Activated naive CD8-positive, alpha-beta T cell treated with anti-CD3 and anti-CD28 coated beads for 36 hours (primary cell): Measurements from ENCODE around the gene SPAG16. TPM values are rescaled to one million over a fixed set of nuclear protein-coding genes. Genes with fewer than 3 reads are reported as not detected.
"Not testable (repeated sequence)": the region's sequence is repeated elsewhere in the genome, so short reads cannot be mapped to it uniquely, and the experiment has no call there.

Experiments used
- DNase-seq: peaks from one replicate; pipeline ENCODE4 v3.0.0; 2021
- H3K27ac Mint-ChIP-seq: one replicate; pipeline ENCODE4 v1.8.0; 2022; ENCODE audit warnings: mild to moderate bottlenecking, moderate library complexity, mixed read lengths
- H3K27me3 Mint-ChIP-seq: one replicate; pipeline ENCODE4 v1.8.0; 2022; ENCODE audit warnings: mild to moderate bottlenecking, mixed read lengths
- H3K36me3 Mint-ChIP-seq: one replicate; pipeline ENCODE4 v1.8.0; 2021; ENCODE audit warnings: mild to moderate bottlenecking, mixed read lengths
- H3K4me1 Mint-ChIP-seq: one replicate; pipeline ENCODE4 v1.8.0; 2021; ENCODE audit warnings: mixed read lengths
- H3K4me3 Mint-ChIP-seq: one replicate; pipeline ENCODE4 v1.8.0; 2022; ENCODE audit warnings: mild to moderate bottlenecking, moderate library complexity, mixed read lengths
- H3K9me3 Mint-ChIP-seq: one replicate; pipeline ENCODE4 v1.8.0; 2022; ENCODE audit warnings: mixed read lengths
- total RNA-seq, 2 experiments: library from RNA; stranded (reverse); gene quantifications; one replicate each; pipeline ENCODE4 v1.2.3, GENCODE V29; 2021

The SPAG16 gene
- total RNA-seq, 2 experiments from 2014 or later = 9.9 to 11.6 TPM

DNA sequence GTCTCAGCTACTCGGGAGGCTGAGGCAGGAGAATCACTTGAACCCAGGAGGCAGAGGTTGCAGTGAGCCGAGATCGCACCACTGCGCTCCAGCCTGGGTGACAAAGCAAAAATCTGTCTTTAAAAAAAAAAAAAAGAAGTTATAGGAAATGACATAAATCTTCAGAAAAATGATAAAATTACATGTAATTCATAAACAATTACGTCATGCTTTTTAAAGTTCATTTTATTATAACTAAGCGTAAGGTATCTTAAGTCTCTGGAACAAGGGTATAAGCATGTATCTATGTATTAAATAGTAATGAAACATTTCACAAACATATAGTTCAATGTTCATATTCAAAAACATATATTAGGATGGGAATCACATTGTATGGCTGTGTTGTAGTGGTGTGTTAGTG, 425.9 kb downstream of the SPAG16 start:
- H3K27ac Mint-ChIP-seq = no peak overlapping the region
- H3K36me3 Mint-ChIP-seq = no peaks in the 10 kb centered on the region
- no peak overlapping the region for H3K4me3 Mint-ChIP-seq
- H3K27me3 Mint-ChIP-seq = peaks cover 4% of the 10 kb centered on the region
- no peak for DNase-seq
- H3K4me1 Mint-ChIP-seq = no peaks in the 10 kb centered on the region
- no peaks in the 10 kb centered on the region for H3K9me3 Mint-ChIP-seq

DNA sequence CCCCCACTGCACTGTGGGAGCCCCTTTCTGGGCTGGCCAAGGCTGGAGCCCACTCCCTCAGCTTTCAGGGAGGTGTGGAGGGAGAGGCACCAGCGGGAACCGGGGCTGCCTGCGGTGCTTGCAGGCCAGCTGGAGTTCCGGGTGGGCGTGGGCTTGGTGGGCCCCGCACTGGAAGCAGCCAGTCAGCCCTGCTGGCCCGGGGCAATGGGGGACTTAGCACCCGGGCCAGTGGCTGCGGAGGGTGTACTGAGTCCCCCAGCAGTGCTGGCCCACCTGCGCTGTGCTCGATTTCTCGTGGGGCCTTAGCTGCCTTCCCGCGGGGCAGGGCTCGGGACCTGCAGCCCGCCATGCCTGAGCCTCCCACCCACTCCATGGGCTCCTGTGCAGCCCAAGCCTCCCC, 434.1 kb downstream of the SPAG16 start:
- not testable (repeated sequence) for H3K36me3 Mint-ChIP-seq, H3K27me3 Mint-ChIP-seq, H3K27ac Mint-ChIP-seq, H3K4me1 Mint-ChIP-seq, H3K4me3 Mint-ChIP-seq, DNase-seq, H3K9me3 Mint-ChIP-seq

DNA sequence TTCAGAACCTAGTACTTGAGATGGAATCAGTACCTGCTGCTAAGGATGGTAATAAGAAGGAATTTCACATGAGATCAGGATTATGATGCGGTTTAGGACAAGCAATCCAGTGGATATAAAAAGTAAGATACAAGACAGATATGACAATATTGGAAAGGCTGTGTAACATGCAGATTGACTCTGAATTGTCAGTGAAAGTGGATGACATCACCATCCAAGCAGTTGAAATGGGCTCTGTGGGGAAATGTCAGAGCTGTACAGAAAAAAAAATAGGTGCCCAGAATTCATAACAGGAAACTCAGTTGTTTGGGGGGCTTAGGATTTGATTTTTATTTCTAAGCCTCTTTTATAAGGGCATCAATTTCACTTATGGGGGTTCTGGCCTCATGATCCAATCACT, 438.3 kb downstream of the SPAG16 start:
- Mint-ChIP-seq H3K27ac (no peak overlapping the region), H3K9me3 (peaks cover 3% of the 10 kb centered on the region), H3K4me3 (no peak overlapping the region)

GRCh38 chr2:213723041-213723560, 438.8 kb downstream of the SPAG16 start:
- Mint-ChIP-seq H3K9me3 (peaks cover 3% of the 10 kb centered on the region), H3K4me3 (no peak overlapping the region), H3K36me3 (no peaks in the 10 kb centered on the region), H3K27me3 (no peaks in the 10 kb centered on the region), H3K27ac (no peak overlapping the region), H3K4me1 (no peaks in the 10 kb centered on the region)
- no peak for DNase-seq

More for the DNA sequence above, 438.3 kb downstream of the SPAG16 start:
- no peaks in the 10 kb centered on the region for H3K27me3 Mint-ChIP-seq
- H3K4me1 Mint-ChIP-seq = no peaks in the 10 kb centered on the region
- DNase-seq = no peak
- H3K36me3 Mint-ChIP-seq = no peaks in the 10 kb centered on the region

DNA sequence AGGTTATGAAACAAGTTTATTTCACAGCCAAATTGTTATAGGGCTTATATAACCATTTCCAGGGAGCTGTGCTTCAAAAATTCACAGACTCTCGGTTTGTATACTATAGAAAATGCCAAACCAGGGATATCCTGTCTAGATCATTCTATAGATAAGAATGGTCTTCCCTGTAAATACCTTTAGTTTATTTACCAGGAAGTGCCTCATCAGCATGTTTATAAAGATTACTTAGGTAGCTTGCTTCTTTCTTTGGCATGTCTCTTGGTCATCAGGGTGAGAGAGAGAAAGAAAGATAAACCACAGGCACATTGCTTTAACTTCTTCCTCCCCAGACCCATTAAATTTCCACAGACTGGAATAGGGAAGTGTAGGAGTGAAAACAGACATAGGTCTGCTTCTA, 439.4 kb downstream of the SPAG16 start:
- Mint-ChIP-seq H3K4me3 (no peak overlapping the region), H3K4me1 (no peaks in the 10 kb centered on the region), H3K36me3 (no peaks in the 10 kb centered on the region), H3K27me3 (no peaks in the 10 kb centered on the region), H3K9me3 (peaks cover 3% of the 10 kb centered on the region), H3K27ac (no peak overlapping the region)
- no peak for DNase-seq

DNA sequence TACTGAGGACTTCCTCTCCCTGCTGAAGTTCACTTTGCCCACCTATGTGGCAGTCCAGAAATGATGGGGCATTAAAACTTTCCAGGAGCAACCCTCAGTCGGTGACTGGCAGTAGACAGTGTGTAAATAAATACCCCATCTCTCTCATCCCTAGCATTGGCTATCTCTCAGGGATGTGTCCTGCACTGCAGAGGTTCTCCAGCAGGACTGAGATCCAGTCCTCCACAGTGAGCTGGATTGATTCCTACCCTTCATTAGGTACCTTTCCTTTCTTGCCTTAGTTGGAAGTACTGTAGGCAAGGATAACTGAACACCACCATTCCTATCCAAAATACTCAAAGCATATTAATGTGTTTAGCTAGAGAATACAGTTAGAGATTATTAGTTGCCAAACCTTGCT, 441.8 kb downstream of the SPAG16 start:
- H3K27me3 Mint-ChIP-seq = no peaks in the 10 kb centered on the region
- H3K36me3 Mint-ChIP-seq = no peaks in the 10 kb centered on the region
- DNase-seq = no peak

GRCh38 chr2:213733893-213734292, 449.6 kb downstream of the SPAG16 start:
- Mint-ChIP-seq H3K36me3 (no peaks in the 10 kb centered on the region), H3K4me3 (no peak overlapping the region), H3K27ac (no peak overlapping the region), H3K4me1 (no peaks in the 10 kb centered on the region), H3K27me3 (no peaks in the 10 kb centered on the region), H3K9me3 (peaks cover 5% of the 10 kb centered on the region)
- DNase-seq = no peak

More for the DNA sequence above, 441.8 kb downstream of the SPAG16 start:
- Mint-ChIP-seq H3K4me1 (no peaks in the 10 kb centered on the region), H3K9me3 (no peaks in the 10 kb centered on the region), H3K27ac (no peak overlapping the region), H3K4me3 (no peak overlapping the region)

- Mint-ChIP-seq H3K27me3 (no peaks in the 10 kb centered on the region), H3K27ac (no peak overlapping the region), H3K4me1 (no peaks in the 10 kb centered on the region), H3K36me3 (no peaks in the 10 kb centered on the region), H3K9me3 (no peaks in the 10 kb centered on the region), H3K4me3 (no peak overlapping the region)
- DNase-seq = no peak
These were observed 456.2 kb downstream of the SPAG16 start for GRCh38 chr2:213740453-213740852.

- Mint-ChIP-seq H3K9me3 (no peaks in the 10 kb centered on the region), H3K27ac (no peak overlapping the region), H3K27me3 (no peaks in the 10 kb centered on the region), H3K36me3 (no peaks in the 10 kb centered on the region), H3K4me1 (no peaks in the 10 kb centered on the region), H3K4me3 (no peak overlapping the region)
- no peak for DNase-seq
These were observed 467.2 kb downstream of the SPAG16 start for GRCh38 chr2:213751446-213751845.

GRCh38 chr2:213752575-213752974, 468.3 kb downstream of the SPAG16 start:
- H3K9me3 Mint-ChIP-seq = no peaks in the 10 kb centered on the region
- no peak overlapping the region for H3K27ac Mint-ChIP-seq
- H3K27me3 Mint-ChIP-seq = no peaks in the 10 kb centered on the region
- no peak overlapping the region for H3K4me3 Mint-ChIP-seq
- H3K36me3 Mint-ChIP-seq = no peaks in the 10 kb centered on the region
- no peaks in the 10 kb centered on the region for H3K4me1 Mint-ChIP-seq
- DNase-seq = no peak

- H3K36me3 Mint-ChIP-seq = no peaks in the 10 kb centered on the region
- no peaks in the 10 kb centered on the region for H3K4me1 Mint-ChIP-seq
These were observed 473.3 kb downstream of the SPAG16 start for GRCh38 chr2:213757525-213757924.

DNA sequence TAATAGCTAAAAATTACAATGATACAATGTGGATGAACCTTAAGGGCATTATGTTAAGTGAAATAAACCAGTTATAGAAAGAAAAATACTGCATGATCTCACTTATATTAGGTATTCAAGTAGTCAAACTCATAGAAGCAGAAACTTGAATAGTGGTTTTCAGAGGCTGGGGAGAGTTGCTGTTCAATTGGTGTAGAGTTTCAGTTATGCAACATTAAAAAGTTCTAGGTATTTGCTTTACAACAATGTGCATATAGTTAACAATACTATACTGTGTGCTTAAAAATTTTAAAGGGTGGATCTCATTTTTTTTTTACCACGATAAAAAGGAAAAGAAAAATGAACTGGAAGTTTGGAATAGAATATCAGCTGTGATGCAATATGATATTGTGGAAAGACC, 479.1 kb downstream of the SPAG16 start:
- H3K9me3 Mint-ChIP-seq = no peaks in the 10 kb centered on the region
- no peak for DNase-seq
- H3K4me1 Mint-ChIP-seq = peaks cover 3% of the 10 kb centered on the region
- no peaks in the 10 kb centered on the region for H3K27me3 Mint-ChIP-seq
- no peak overlapping the region for H3K4me3 Mint-ChIP-seq
- H3K36me3 Mint-ChIP-seq = no peaks in the 10 kb centered on the region
- H3K27ac Mint-ChIP-seq = no peak overlapping the region

More at GRCh38 chr2:213757525-213757924, 473.3 kb downstream of the SPAG16 start:
- no peak for DNase-seq
- no peak overlapping the region for H3K4me3 Mint-ChIP-seq
- H3K27ac Mint-ChIP-seq = no peak overlapping the region
- no peaks in the 10 kb centered on the region for H3K9me3 Mint-ChIP-seq
- H3K27me3 Mint-ChIP-seq = no peaks in the 10 kb centered on the region

- no peak overlapping the region for H3K27ac Mint-ChIP-seq
- DNase-seq = no peak
- no peaks in the 10 kb centered on the region for H3K36me3 Mint-ChIP-seq
- H3K4me3 Mint-ChIP-seq = no peak overlapping the region
- no peaks in the 10 kb centered on the region for H3K27me3 Mint-ChIP-seq
- H3K4me1 Mint-ChIP-seq = peaks cover 3% of the 10 kb centered on the region
- H3K9me3 Mint-ChIP-seq = no peaks in the 10 kb centered on the region
These were observed 479.7 kb downstream of the SPAG16 start for GRCh38 chr2:213763963-213764362.

DNA sequence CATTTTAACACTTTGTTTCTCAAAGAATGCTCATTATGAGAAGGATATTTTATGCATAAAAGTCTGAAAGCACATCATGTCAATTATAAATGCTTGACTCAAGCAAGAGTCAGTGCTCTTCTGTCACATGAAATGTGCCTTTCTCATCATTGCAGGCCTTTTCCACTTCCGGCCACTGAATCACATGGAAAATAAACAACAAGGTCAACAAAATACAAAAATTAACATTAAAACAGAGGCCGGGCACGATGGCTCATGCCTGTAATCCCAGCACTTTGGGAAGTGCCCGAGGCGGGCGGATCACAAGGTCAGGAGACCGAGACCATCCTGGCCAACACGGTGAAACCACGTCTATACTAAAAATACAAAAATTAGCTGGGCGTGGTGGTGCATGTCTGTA, 480.6 kb downstream of the SPAG16 start:
- no peaks in the 10 kb centered on the region for H3K9me3 Mint-ChIP-seq
- DNase-seq = no peak
- H3K27me3 Mint-ChIP-seq = no peaks in the 10 kb centered on the region
- no peak overlapping the region for H3K27ac Mint-ChIP-seq
- no peaks in the 10 kb centered on the region for H3K36me3 Mint-ChIP-seq
- peaks cover 3% of the 10 kb centered on the region for H3K4me1 Mint-ChIP-seq
- H3K4me3 Mint-ChIP-seq = no peak overlapping the region

- Mint-ChIP-seq H3K4me1 (peaks cover 3% of the 10 kb centered on the region), H3K27me3 (no peaks in the 10 kb centered on the region), H3K36me3 (no peaks in the 10 kb centered on the region), H3K27ac (no peak overlapping the region), H3K9me3 (no peaks in the 10 kb centered on the region), H3K4me3 (no peak overlapping the region)
- no peak for DNase-seq
These were observed 481.8 kb downstream of the SPAG16 start for GRCh38 chr2:213766062-213766461.

DNA sequence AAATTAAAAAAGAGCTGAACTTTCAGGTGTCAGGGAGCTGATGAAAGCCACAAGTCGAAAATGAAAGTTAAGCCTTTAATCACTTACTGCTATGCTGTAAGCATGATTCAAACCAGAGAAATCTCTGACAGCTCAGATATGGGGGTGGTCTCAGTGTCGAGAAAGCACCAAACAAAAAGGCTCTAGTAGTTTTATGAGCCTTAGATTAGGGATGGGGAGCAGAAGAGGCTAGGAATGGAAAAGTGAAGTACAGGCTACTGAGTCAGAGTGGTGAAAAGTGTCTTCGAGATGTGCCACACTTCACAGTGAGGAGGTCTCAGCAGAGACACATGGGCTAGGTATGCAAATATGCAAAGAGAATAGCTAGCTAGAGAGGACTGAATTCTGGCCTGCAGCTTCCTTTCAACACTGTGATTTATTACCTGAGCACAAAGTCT, 482.2 kb downstream of the SPAG16 start:
- H3K9me3 Mint-ChIP-seq = no peaks in the 10 kb centered on the region
- H3K36me3 Mint-ChIP-seq = no peaks in the 10 kb centered on the region
- H3K27ac Mint-ChIP-seq = no peak overlapping the region
- peaks cover 3% of the 10 kb centered on the region for H3K4me1 Mint-ChIP-seq
- no peak overlapping the region for H3K4me3 Mint-ChIP-seq
- DNase-seq = no peak
- H3K27me3 Mint-ChIP-seq = no peaks in the 10 kb centered on the region
